Ecto neural progenitor cell (in vitro differentiated cells): ENCODE results near the gene INTS12.

Experiments
- DNase-seq: peaks from one replicate; pipeline ENCODE4 v3.0.0-alpha.2; 2018; ENCODE audit warnings: low spot score

INTS12 gene

DNA sequence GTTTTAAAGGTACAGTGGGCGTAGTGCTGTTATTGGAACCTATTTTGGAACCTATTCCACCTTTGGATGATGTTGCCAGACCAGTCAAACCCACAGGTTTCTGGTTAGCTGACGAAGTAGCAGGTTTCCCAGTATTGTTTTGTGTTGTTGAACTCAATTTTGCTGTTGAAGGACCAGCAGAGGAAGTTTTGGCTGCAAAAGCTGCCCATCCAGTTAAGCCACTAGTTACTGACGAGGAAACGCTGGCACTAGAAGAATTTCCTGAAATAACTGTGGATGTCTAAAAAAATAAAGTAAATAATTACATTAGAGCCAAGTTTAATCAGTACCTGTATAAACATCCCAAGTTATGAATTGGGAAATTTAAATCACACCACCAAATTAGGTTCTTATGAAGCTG is 25.5 kb downstream of the INTS12 start:
- DNase-seq = no peak

DNA sequence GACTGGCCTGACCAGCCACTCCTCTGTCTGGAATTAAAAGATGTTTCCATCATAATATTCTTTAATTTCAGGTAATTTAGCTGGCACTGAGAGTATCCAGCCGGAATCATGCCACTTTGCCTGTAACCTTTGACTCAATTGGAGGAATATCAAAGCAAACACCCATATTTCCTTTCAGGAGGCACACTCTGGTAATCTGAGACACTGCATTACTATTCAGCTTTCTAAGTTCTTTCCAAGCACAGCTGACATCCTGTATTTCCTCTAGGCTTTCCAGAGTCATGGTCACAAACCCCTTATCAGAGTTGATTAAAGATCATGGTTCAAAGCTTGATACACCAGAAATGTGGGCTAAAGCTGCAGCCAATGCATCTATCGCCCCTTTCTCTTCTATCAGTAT is 29.3 kb downstream of the INTS12 start:
- no peak for DNase-seq

DNA sequence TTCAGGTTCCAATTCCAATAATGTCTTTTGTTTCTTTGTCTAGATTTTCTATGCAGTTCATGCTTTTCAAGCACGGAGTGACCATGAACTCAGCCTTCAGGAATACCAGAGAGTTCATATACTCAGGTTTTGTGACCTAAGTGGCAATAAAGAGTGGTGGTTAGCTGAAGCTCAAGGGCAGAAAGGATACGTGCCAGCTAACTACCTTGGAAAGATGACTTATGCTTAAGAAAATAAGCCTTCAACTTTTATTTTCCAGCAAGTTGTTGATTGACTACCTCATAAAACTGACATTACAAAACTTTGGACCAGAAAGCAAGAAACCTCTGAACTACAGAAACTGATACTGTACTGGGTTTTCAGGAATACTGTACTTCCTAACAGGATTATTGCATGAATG is 30.8 kb downstream of the INTS12 start:
- no peak for DNase-seq

DNA sequence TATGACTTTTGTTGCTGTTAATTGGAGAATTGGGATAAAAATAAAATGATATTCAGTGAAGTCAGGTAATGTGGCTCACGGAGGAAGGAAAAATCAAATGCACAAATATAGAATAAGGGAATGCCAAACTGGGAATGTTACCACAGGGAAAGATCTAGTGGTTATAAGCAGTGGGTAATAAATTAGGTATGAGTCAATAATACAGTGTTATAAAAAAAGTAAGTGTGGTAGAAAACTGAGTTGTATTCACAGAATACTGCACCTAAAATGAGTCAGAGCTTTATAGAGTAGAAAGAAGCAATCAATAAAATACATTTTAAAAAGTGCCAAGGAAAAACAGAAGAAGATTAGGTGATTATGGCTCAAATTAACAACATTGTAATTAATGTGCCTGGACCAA is 34.5 kb downstream of the INTS12 start:
- no peak for DNase-seq

DNA sequence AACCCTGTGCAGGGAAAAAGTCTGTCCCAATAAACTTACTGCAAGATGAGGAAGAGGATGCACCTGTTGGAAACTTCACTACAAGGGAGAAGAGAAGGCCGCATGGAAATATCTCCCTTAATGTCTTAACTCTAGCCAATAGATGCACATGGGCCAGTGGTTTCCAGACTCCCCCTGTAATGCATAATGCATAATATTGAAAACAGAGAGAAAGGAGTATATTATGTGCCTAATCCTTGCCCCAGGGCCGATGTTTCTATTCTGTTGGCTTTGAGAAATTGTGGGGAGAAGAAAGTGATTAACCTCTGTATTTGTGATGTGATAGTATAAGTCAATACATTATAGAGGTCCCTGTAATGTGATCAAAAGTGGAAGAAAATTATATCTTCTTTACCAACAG is 37.2 kb downstream of the INTS12 start:
- no peak for DNase-seq

DNA sequence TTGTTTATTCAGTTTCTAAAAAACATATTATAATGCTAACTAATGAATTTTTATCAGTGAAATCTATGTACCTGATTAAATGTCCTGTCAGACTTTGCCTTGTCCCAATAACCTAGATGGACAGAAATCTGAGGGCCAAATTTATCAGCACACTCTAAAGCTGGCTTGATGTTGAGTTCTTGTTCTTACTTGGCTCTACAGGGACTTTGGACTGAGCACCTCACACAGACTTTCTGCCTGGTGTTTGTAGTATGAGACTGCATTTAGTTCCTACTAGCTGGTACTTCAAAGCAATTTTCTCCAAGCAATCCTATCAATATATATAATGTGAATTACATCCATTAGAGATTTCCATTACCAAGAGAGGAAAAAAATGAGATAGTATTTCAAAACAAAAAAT is 37.8 kb downstream of the INTS12 start:
- no peak for DNase-seq

DNA sequence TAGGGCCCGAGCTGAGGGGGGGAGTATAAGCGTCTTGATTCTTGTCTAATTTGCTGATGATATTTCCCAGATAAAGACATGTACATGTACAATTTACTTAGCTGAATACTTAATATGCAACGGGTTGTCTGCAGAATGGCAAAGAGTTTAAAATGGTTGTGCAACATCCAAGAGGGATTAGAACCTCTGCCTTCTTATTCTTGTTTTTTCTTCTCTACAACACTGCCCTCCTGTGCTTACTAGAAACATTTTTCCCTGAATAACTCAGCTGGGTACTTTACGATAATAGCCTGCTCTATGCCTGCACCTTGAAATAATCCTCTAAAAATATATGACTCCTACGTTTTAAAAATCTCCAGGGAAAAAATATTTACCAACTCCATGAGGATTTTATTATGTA is 41.8 kb downstream of the INTS12 start:
- no peak for DNase-seq

DNA sequence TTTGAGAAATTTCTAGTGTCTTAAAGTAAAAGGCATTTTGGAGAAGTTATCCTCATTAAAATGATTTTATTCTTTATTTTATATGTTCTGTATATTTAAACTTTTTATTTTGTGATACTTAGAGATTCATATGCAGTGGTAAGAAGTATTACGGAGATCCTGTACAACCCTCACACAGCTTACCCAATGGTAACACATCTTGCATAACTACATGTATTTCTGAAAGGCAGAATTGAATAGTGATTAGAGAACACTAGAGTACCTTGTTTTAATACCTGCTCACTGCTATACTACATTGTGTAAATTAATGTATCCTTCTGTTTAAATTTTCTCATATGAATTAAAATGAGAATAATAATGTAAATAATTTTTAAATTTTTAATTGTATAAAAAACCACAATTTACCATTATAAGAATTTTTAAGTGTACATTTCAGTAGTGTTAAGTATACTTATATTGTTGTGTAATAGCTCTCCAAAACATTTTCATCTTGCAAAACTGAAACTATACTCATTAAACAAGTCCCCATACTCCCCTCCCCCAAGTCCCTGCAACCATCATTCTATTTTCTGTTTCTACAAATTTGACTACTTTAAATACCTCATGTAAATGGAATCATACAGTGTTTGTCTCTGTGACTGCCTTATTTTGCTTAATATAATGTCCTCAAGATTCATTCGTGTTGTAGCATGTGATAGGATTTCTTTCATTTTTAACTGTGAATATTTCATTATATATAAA is 45.4 kb downstream of the INTS12 start:
- DNase-seq = no peak

DNA sequence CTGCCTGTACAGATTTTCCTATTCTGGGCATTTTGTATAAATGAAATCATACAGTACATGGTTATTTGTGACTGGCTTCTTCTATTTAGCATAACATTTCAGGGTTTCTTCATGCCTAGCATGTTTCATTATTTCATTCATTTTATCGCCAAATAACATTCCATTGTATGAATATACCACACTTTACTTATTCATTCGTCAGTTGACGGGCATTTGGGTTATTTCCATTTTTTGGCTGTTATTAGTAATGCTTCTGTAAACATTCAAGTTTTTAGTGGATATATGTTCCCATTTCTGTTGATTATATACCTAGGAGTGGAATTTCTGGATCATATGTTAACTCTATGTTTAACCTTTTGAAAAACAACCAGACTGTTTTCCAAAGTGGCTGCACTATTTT is 47.5 kb downstream of the INTS12 start:
- DNase-seq = no peak

DNA sequence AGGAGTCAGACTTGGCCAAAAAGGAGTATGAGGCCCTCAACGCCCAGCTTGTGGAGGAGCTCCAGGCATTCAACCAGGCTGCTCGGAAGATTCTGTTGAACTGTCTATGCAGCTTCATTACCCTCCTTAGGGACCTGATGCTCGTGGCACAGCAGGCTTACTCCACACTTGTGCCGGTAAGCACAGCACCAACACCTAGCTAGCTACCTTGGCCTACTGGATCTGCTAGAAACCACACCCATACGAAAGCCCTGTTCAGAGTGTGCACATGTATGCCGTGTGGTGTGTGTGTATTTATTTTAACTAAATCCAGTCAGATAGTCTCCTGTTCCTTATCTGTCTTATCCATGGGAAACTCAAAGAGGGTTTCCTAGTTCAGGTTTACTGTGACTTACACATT is 49.3 kb downstream of the INTS12 start:
- DNase-seq = no peak

DNA sequence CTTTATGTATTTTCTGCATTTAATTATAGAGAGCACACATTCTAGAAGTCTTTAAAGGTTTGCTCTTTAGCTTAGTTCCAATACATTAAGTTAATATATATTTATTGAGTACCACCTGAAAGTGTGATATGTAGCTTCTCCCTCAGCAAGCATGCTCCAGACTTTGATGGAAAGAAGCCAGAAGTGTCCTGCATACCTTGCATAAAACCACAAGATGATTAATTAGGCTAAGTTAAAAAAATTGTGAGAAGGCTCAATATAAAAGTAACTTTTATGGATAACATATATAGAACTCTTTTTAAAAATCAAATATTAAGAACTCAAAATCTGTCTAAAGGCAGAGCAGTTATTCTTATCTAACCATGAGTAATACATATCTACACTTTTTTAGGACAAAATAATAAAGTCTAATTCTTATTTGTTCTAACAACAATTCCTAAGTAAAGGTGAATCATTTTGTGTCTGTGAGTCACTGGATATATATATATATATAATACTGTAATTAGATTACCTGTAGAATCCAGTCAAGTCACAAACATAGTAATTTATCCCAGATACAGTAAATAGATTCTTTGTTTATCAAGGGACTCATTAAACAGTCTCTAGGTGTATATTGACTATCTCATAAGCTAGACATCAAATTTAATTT is 51.2 kb downstream of the INTS12 start:
- no peak for DNase-seq

DNA sequence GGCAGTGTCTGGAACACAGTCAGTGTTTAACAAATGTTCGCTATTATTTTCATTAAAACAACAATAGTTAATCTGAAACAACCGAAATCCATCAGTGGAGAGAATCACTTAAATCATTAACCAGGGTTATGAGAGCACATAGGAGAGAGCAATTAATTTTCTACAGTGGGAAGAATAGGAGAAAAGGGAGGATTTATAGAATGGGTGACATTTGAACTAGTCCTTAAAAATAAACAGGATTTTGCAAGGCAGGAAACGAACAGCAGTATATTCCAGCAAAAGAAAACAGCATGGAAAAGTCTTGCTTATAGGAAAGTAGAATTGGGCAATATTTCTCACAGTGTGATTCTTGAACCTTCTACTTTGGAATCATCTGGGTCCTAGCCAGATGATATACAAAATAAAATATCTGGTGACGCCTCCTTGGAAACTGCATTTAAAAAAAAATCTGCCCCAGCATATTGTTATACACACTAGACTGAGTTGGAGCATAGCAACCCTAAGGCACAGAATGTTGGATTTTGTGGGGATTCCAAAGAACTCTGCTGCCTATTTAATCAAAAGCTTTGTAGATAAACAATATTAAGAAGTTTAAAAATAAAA is 56.1 kb downstream of the INTS12 start:
- DNase-seq = no peak

DNA sequence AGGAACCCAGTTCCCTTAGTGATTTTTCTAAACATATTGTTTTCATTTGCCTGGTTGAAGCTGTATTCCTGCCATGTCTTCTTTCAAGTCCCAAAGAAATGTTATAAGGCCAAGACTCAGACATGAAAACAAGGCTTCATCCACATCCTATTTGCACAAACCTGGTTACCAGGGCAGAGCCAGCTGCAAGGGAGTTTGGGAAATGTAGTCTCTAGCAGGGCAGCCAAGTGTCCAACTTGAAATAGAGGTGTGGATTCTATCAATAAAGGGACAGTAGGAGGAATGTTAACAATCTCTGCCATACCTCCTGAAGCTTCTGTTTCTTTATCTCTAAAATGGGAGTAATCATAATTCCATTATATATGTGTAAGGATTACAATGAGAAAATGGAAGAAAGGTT is 56.6 kb downstream of the INTS12 start:
- no peak for DNase-seq

DNA sequence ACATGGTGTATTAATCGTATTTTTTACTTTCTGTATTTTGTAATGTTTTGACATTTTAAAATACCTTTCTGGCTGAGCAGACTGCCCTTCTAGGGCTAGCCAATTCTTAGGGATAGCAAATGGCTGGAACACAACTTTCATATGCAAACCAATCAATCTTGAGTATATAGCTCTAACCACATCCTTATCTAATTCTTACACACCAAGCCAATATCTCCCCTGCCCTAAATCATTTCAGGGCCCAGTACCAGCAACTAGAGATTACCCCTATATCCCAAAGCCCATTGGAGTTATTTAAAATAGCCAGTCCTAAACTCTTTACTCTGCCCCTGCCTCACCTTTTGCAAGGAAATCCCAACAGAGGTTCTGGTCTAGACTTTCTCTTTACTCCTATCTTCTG is 58.3 kb downstream of the INTS12 start:
- DNase-seq = no peak

DNA sequence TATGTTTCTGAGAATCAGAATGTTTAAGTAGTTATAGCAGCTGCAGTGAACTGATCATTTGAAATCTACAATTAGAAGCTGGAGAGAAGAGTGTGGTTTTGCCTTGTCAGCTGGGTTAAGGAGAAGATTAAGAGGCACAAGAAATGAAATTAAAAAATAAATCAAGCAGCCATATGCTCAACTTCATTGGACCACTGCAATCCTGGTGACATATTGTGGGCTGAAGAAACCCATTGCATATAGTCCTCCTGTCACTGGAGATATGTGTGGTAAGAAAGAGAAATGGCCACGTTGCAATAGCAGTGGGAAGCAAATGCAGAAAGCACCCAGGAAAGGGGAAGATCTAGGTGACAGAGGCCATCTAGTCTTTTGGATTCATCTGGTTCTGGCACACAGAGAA is 63.0 kb downstream of the INTS12 start:
- no peak for DNase-seq

DNA sequence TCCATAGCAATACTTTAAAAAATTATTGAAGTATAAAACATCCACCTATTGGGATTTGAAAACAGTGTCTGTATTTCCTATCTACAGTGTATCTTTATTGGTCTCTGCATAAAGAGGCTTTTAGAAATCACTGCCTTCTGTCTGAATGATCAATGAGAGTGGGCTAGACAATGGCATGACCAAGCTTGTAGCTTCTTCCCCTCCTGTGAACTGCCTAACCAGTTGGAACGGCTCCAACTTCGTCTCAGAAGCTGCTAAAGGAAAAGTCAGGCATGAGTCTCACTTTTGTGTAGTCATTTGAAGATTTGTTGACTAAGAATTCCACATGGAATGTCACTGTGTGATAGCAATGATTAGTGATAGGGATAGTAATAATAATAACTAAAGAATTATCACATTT is 64.2 kb downstream of the INTS12 start:
- no peak for DNase-seq

DNA sequence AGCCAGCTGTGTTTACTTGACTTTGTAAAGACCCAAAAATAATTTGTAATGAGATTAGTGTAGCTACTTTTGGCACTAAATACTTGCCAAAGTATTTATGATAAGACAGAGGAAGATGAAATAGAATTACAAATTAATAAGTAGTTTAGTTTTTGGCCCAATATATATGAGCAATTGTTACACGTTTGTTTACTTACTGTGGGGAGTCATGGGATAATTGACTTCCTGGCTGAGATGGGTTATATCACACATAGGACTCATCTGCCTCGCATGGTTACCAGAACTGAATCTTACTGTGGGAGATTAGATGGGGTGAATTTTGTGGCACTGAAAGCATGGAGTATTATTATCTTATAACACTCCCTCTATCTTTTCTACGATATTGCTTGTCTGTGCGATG is 66.6 kb downstream of the INTS12 start:
- DNase-seq = no peak

DNA sequence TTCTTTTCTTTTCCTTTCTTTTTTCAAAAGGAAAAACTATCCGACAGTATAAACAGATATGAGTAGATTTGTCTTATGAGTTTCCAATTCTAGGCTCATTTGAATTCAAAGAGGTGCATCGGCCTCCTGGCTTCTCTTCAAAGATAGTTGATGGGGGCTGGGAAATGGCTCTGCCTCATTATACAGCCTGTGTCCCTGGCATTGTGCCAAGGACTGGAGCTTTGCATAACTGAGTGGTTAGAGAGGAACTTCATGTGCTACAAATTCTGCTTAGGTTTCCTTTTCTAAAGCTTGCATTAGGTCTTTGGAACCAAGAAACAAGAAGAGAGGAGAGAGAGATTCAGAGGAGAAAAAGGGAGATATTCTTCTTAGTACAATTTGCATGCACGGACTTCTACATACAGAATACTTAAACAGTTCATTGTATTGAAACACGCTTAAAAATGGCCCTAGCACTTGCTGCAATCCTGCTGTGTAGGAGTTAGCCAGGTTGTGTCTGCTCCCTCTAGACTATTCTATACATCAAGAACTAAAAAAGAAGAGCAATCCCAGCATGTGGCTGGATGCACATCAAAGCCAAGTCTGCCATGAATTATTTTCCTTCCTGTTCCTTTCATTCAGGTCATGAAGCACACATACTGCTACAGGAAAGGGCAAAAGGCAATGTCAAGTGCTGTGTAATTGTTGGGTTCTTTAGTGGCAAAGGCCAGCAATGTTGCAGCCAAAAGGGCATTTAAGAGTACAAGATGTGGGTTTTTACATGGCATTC is 70.9 kb downstream of the INTS12 start:
- no peak for DNase-seq

DNA sequence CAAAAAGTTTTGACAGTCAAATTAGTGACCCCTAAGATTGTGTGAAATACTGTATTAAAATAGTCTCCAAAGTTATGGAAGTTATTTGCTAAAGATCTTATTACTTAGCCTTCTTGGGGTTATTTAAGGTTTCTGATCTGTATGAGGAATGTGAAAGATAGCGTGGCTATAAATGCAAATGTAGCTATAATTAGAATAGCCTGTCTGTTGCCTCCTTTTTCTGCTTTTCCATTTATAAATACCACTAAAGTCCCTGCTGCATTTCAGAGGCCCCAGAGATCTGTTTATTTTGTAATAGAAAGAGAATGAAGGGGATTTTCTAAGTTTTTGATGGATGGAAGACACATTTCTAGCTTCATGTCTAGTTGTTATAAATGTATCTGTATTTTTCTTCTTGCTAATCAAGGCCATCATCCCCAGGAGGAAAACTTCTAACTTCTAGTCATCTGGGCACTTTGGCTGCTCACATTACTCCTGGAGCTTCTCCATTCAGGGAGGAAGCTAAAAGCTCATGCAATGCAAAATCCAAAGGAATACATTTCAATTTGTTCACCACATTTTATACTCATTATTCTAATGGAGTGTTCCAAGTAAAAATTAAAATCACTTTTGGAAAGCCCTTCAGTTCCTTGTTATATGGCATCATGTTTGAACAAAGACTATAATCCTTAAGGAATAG is 73.9 kb downstream of the INTS12 start:
- DNase-seq = no peak

DNA sequence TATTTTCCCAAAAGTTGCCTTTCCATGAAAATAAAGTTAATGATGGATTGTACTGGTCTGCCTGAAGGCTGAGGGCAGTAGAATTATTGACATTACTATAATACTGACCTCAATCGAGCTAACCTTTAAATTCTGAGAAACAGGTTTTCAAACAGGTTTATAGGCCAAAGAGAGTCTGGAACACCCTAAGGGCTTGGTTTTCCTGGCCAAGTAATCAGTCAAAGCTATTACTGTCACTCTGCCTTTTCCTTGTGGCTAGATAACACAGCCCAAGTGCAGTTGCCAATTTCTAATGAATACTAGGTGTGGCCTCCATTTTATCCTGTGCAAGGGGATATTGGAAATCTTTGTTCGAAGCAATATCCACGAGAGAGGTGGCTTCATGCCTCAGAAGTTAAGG is 75.2 kb downstream of the INTS12 start:
- no peak for DNase-seq
